LNCaP clone FGC (cell line): ENCODE results near the gene MIA2.
"Not testable (repeated sequence)": the region's sequence is repeated elsewhere in the genome, so short reads cannot be mapped to it uniquely, and the experiment has no call there.

Experiments
- DNase-seq: peaks from one replicate; pipeline ENCODE4 v3.0.0-alpha.2; 2011; ENCODE audit warnings: low read depth
- H3K4me3 ChIP-seq: 2 replicates; pipeline ENCODE4 v1.5.1; 2011; ENCODE audit warnings: mild to moderate bottlenecking, low read depth, low read length, control low read depth
- TF ChIP-seq, protein P1 (sequence below): IDR thresholded peaks from 2 replicates; pipeline ENCODE4 v1.5.1; 2012; ENCODE audit warnings: mild to moderate bottlenecking; ENCODE audit not compliant: control insufficient read depth, insufficient read depth; ENCODE audit errors: extremely low read depth

MIA2 gene

DNA sequence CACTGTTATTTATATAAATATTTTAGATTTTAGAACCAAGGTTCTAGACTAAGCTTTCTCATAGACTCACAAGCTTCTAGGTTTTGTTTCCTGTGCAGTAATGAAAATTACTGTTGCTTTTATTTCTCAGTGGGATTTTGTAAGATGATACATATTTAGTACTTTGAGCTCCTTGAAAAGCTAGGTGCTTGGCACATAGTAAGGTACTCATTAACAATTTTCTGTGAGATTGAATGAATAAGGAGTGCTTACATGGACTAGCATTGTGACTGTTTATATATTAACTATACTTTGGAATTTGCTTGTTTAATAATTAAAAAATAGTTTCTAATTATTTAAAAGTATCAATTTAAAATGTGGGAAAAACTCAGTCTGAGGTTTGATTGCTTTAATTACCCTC lies 85.7 kb downstream of the MIA2 start:
- no peak for DNase-seq
- TF ChIP-seq, protein P1, sequence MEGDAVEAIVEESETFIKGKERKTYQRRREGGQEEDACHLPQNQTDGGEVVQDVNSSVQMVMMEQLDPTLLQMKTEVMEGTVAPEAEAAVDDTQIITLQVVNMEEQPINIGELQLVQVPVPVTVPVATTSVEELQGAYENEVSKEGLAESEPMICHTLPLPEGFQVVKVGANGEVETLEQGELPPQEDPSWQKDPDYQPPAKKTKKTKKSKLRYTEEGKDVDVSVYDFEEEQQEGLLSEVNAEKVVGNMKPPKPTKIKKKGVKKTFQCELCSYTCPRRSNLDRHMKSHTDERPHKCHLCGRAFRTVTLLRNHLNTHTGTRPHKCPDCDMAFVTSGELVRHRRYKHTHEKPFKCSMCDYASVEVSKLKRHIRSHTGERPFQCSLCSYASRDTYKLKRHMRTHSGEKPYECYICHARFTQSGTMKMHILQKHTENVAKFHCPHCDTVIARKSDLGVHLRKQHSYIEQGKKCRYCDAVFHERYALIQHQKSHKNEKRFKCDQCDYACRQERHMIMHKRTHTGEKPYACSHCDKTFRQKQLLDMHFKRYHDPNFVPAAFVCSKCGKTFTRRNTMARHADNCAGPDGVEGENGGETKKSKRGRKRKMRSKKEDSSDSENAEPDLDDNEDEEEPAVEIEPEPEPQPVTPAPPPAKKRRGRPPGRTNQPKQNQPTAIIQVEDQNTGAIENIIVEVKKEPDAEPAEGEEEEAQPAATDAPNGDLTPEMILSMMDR = no peak
- H3K4me3 ChIP-seq = no peak overlapping the region

DNA sequence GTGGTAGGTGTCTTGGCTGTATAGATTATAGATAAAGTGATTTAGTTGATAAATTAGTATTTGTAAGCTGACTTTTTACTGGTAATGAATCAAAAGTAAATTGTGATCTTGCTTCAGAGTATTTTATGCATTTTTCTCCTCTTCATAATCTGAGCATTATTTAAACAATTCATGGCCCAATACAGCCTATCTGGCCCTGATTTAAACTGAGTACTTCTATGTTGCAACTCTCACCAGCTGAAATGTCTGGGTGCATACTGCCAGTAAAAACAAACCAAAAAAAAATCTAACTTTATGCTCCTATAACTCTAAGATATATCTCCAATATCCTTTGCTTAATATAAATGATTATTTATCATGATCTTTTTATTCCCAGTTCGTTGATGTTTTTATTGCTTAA lies 86.6 kb downstream of the MIA2 start:
- no peak overlapping the region for H3K4me3 ChIP-seq
- DNase-seq = no peak
- TF ChIP-seq, protein P1 = no peak

DNA sequence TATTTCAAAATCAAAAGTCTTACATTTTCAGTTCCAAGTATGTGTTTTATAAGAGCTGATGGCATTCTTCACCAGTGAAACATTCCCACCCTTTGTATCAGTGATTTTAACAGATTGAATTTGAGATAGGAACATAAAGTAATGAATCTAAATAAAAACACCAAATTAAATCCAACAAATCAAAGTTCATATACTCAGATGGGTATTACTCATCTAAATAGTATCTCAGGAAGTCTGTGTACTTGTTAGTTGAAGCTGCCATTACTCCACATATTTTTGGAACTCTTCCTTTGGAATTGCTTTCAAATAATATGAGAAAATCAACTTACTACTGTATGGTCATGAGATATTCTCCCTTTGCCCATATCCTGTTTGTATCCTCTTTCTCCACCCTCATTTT lies 89.1 kb downstream of the MIA2 start:
- DNase-seq = no peak
- TF ChIP-seq, protein P1 = no peak

GRCh38 chr14:39324097-39324496 lies 90.4 kb downstream of the MIA2 start:
- DNase-seq = no peak
- TF ChIP-seq, protein P1 = no peak
- no peak overlapping the region for H3K4me3 ChIP-seq

More for the DNA sequence above, 89.1 kb downstream of the MIA2 start:
- no peak overlapping the region for H3K4me3 ChIP-seq

- TF ChIP-seq, protein P1 = no peak
- H3K4me3 ChIP-seq = no peak overlapping the region
- no peak for DNase-seq
Measured at GRCh38 chr14:39339003-39339402, 105.3 kb downstream of the MIA2 start.

DNA sequence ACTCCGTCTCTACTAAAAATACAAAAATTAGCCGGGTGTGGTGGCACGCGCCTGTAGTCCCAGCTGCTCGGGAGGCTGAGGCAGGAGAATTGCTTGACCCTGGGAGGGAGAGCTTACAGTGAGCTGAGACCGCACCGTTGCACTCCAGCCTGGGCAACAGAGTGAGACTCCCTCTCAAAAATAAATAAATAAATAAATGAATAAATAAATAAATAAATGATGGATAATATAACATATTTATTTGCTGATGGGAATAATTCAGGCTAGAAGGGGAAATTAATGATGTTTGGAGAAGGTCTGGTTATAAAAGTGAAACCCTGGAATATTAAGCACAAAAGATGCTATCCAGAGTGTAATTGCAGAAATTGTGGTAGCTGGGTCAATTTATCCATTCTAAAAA lies 107.4 kb downstream of the MIA2 start:
- DNase-seq = not testable (repeated sequence)

GRCh38 chr14:39342768-39343167 lies 109.1 kb downstream of the MIA2 start:
- no peak overlapping the region for H3K4me3 ChIP-seq
- DNase-seq = no peak
- TF ChIP-seq, protein P1 = no peak

More for the DNA sequence above, 107.4 kb downstream of the MIA2 start:
- not testable (repeated sequence) for H3K4me3 ChIP-seq
